ENCODE results near the gene CTBP2.

The CTBP2 gene

GRCh38 chr10:125159932-125160855 lies at the start of gene CTBP2:
Gene CTBP2 (minus strand): TSS chr10:125160563.
- no peak for DNase-seq (ENCODE audit: low read depth in 2 of 2)

- DNase-seq (ENCODE audit: low read depth in 2 of 2): no peak
These were observed 49.4 kb upstream of the CTBP2 start for GRCh38 chr10:125209591-125210355.

DNA sequence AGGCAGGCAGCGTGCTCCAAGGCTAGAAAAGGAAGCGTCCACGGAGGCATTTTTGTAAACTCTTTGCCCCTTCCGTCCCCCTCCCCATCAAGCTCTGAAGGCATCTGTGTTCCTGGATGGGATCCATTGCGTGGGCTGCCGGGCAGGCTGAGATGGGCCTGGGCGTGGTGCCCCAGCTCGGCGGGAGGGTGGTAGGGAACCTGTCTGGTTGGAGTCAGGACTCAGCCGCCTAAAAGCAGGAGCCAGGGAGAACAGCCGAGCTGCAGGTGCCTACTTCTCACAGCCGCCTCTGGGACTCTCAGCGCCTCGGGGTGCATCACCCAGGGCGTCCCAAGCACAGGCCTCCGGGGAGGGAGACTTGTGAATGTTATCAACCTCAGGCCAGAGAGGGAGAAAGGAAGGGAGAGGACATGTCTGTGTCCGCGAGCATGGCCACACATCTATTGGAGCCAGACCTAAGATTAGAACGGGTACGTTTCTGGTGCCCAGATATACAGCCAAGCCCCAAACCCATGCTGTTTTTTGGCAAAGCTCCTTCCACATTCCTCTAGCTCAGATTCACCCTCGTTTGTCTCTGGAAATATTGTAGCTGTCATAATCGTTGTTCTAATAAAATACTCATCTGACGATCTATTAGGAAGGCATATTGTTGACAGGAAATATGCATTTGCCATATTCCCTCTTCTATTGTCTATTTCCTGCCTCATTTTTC lies 48.6 kb upstream of the CTBP2 start:
- DNase-seq (ENCODE audit: low read depth in 2 of 2): no peak

DNA sequence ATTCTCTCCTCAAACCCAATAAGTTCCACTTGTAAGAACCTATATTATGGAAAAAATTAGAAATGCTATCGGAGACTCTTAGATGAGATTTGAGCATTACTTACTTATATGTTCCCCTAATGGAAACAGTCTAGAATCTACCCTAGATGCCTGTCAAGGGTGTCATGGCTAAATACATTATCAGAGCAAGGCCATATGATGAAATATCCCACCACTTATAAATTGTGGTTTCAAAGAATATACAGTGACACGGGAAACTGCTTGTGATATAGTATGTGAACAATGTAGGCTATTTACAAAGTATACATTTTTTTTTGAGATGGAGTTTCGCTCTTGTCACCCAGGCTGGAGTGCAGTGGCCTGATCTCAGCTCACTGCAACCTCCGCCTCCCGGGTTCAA lies 46.3 kb upstream of the CTBP2 start:
- DNase-seq (ENCODE audit: low read depth in 2 of 2): no peak

GRCh38 chr10:125205431-125205830 lies 45.1 kb upstream of the CTBP2 start:
- no peak for DNase-seq (ENCODE audit: low read depth in 2 of 2)

DNA sequence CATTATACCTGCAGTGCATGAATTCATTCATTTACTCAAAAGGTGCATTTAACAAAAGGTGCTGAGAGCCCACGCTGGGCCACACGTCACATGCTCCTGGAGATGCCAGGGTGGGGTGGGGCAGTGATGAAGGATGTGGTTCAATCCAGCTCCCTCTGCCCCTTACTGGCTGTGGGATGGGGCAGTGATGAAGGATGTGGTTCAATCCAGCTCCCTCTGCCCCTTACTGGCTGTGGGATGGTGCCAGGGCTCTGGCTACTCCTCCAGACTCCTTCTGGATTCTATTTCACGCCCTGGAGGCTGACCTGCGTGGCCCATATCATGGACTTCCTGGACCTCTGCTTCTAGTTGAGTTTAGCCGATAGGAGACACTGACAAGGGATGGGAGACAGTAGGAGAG lies 44.0 kb upstream of the CTBP2 start:
- no peak for DNase-seq (ENCODE audit: low read depth in 2 of 2)

DNA sequence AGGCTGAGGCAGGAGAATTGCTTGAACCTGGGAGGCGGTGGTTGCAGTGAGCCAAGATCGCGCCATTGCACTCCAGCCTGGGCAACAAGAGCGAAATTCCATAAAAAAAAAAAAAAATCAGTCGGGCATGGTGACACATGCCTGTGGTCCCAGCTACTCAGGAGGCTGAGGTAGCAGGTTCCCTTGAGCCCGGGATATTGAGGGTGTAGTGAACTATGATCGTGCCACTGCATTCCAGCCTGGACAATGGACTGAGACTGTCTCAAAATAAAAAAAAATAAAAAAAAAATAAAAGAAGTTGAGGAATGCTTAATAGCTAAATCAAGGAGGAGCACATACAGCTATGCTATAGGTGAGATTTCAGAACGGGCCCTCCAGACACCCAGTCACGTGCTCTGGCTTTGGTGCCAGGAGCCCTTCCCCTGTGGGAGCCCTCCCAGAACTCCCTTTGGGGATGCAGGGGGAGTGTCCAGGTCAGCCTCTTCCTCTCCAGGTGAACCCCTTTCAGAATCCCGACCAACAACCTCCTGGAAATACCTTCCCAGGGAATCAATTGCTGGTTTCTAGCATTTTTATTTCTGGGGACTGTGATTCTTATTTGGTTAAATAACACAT lies 42.9 kb upstream of the CTBP2 start:
- no peak for DNase-seq (ENCODE audit: low read depth in 2 of 2)

- DNase-seq (ENCODE audit: low read depth in 2 of 2): no peak
These were observed 41.6 kb upstream of the CTBP2 start for GRCh38 chr10:125201791-125202622.

DNA sequence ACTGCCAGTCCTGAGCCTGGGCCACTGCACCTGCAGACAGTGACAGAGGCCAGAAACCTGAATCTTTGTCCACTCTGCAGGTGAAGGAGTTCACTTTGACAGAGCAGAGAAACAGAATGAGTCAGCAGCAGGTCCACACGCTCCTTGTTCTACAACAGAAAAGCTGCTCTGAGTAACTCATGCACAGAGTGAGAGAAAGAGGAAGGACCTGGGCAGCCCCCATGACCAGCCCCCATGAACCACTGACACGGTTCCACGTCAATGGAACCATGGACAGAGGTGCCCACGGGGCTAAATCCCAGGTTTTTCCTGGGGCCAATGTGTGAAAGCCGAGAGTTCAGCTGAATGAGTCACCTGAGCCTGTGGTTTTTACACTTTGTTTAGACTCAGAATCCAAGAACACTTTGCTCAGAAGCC lies 40.8 kb upstream of the CTBP2 start:
- no peak for DNase-seq (ENCODE audit: low read depth in 2 of 2)

DNA sequence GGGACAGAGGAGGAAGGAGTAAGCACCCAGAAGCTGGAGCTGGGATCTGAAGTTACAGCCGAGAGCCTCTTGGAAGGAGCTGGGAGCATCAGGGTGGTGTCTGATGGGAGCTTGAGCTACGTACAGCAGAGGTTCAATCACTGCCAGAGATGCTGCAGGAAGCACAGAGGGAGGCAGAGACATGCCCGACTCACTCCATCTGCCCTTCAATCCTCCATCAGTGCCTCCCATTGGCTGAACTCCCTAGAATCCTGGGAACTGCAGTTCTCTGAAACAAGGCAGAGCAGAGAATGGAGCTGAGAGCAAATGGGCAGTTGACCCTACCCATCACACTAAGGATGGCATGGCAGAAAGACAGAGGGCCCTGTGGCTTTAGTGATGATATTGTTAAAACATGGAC lies 40.0 kb upstream of the CTBP2 start:
- no peak for DNase-seq (ENCODE audit: low read depth in 2 of 2)

DNA sequence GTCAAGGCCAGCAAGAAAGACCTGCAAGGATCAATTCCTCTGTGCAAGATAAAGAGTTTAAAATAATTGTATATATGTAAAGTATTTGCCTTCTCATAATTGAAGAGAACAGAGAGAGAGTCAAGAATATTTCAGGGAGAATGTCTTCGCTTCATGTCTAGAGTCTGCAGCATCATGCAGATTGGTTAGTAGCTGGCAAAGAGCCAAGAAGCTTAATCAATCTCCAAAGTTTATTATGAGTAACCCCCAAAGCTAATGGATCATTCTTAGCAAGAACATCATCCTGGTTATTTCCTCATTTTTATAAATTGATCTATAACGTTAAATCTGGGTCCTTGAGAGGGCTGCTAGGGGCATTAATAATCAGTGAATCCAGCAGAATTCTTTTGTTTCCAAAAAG lies 38.9 kb upstream of the CTBP2 start:
- no peak for DNase-seq (ENCODE audit: low read depth in 2 of 2)

GRCh38 chr10:125194814-125195213 lies 34.5 kb upstream of the CTBP2 start:
- no peak for DNase-seq (ENCODE audit: low read depth in 2 of 2)

DNA sequence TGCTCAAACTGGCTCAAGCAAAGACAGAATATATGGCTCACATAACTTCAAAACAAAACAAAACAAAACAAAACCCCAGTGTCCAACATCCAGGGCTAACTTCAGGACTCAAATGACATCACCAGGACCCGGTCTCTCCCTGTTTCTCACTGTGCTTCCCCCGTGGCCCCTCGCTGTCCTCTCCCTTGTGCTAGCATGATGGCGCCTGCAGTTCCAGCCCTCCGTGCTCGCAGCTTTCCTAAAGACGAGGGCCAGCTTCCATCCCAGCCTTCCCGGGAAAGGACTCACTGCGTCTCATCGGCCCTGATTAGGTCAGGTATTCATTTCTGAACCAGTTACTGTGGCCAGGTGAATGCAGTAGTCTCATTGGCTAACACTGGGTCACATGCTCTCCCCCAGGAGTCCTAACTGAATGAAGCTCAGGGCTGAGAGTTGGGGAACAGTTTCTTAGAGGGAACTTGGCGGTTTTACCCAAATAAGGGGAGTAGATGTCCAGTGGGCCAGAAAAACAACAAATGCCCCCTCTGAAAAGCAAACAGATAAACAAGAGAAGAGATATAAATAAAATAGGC lies 33.0 kb upstream of the CTBP2 start:
- no peak for DNase-seq (ENCODE audit: low read depth in 2 of 2)

GRCh38 chr10:125192620-125193019 lies 32.3 kb upstream of the CTBP2 start:
- DNase-seq (ENCODE audit: low read depth in 2 of 2): no peak

DNA sequence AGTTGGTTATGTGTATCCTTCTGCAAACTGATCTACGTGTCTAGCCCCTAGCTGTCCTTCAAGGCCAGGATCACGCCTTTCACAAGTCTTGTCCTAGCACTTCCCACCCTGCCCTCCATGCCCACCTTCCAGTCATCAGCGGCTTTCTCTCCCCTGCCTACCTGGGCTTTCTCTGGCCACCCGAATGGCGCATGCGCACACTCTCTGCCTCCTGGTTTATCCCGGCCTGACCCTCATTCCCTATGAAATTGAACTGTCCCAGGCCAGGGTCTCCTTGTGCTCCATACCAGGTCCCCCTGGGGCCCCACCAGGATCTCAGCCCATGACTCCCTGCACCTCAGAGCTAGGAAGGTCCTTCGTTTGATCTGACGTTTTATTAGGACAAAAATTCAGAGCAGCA lies 31.6 kb upstream of the CTBP2 start:
- no peak for DNase-seq (ENCODE audit: low read depth in 2 of 2)

DNA sequence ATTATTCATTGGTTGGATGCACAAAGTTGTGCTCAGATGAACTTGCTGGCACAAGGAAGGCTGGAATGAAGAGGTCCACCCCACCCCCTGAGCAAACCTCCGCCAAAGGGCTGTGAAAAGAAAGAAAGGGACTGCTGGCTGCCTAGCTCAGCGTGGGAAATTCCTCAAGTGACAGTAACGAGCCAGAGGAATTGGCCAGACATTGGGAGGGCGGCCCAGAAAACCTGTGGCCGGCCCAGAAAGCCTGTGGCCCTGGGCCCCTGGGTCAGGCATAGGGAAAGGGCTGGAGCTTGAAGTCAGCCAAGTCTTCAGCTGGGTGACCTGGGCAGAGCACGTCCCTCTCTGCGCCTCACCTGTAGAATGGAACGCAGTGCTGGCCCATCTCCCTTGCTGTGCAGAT lies 30.6 kb upstream of the CTBP2 start:
- no peak for DNase-seq (ENCODE audit: low read depth in 2 of 2)

DNA sequence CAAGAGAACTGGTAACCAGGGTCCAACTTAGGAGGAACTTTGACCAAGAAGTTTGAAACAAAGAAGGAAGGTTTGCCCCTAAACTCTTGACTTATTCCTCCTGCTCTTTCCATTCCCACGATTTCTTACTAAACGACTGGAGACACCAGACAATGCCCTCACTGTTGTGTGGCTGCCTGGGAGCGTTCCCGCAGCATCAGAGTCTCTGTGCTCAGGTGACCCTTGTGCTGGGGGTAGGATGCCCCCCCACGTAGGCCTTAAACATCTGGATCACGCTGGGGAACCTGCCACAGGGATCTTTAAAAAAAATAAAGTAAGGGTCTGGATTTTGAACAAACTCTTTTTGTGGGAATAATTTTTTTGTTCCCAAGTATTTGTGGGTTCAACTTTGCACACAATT lies 30.1 kb upstream of the CTBP2 start:
- no peak for DNase-seq (ENCODE audit: low read depth in 2 of 2)

- DNase-seq (ENCODE audit: low read depth in 2 of 2): no peak
These were observed 28.8 kb upstream of the CTBP2 start for GRCh38 chr10:125189162-125189561.

DNA sequence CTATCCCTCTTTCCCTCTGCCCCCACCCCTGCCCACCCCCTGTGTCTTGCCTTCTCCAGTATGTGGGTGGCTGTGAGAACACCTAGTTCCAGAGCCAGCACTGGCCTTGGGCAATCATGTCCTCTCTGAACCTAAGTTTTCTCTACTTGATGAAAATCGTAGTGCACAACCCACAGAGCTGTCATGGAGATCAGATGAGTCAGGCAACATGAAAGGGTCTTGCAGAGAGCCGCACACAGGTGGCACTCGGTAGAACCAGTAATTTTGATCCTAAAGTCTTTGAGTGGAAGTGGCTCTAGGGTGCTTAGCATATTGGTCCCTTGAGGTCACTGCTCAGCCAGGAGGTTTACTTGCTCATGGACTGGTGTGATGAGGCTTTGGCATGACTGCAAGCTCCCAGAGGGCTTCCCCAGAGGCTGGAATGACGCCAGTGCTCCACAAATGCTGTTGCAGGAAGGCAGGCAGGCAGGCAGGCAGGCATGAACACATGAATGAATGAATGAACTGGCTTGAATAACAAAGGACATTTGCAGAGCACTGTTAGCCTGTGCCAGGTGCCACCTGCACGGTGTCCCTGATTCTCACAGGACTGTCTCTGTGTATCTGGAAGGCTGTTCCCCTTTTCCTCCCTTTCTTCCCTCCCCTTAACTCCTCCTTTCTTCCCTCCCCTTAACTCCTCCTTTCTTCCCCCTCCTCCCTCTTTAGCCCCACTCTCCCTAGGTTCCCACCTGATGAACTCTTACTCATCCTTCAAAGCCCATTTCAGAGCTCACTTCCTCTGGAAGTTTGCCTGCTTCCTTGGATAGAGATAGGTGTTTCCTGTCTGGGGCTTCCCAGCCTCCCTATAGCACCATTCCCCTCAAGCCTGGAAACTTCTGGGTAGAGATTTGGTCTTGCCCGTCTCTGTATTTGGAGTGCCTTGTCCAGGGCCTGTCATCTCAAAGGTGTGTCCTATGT lies 27.2 kb upstream of the CTBP2 start:
- DNase-seq (ENCODE audit: low read depth in 2 of 2): no peak
